WTC11 (cell line): ENCODE measurements around the gene SPSB3. TPM values are rescaled to one million over a fixed set of nuclear protein-coding genes. Genes with fewer than 3 reads are reported as not detected.
A peak's percentile ranks its signal among the peaks of the same experiment; 100 is the strongest.

ENCODE experiments used
- ATAC-seq: fragments of 200-7000 bp; cut with Tn5 transposase; 2 replicates; pipeline ENCODE4 v1.10.0; 2021; ENCODE audit warnings: mild to moderate bottlenecking, moderate library complexity
- CTCF ChIA-PET: fragments of 300-600 bp; sonication (Branson Sonifier 250); formaldehyde crosslinking; loops from one replicate; lab custom pipeline; 2021; ENCODE audit warnings: antibody characterized with exemption; lab: Charles Lee
- POLR2A ChIA-PET: fragments of 350-600 bp; sonication (Branson Sonifier 250); formaldehyde crosslinking; loops from one replicate; lab custom pipeline; 2021; ENCODE audit warnings: antibody characterized with exemption; lab: Charles Lee
- DNase-seq: peaks from one replicate; pipeline ENCODE4 v3.0.0; 2021; ENCODE audit warnings: low spot score
- H3K27ac Mint-ChIP-seq: 2 replicates; pipeline ENCODE4 v1.8.0; 2021; ENCODE audit warnings: mixed read lengths
- H3K27me3 Mint-ChIP-seq: 2 replicates; pipeline ENCODE4 v1.8.0; 2021; ENCODE audit warnings: low read depth, mild to moderate bottlenecking, moderate library complexity, mixed read lengths
- H3K36me3 Mint-ChIP-seq: 2 replicates; pipeline ENCODE4 v1.8.0; 2021; ENCODE audit warnings: mixed read lengths
- H3K4me1 Mint-ChIP-seq: 2 replicates; pipeline ENCODE4 v1.8.0; 2022; ENCODE audit warnings: mixed read lengths
- H3K4me3 Mint-ChIP-seq: 2 replicates; pipeline ENCODE4 v1.8.0; 2021; ENCODE audit warnings: mild to moderate bottlenecking, moderate library complexity, mixed read lengths
- H3K9me3 Mint-ChIP-seq: 2 replicates; pipeline ENCODE4 v1.8.0; 2021; ENCODE audit warnings: mixed read lengths
- ARID4B ChIP-seq: sonication (generic); formaldehyde crosslinking; IDR thresholded peaks from 2 replicates; pipeline ENCODE4 v1.8.0; 2023; ENCODE audit warnings: missing genetic modification reagents, mild to moderate bottlenecking, borderline replicate concordance
- ATF6 ChIP-seq: sonication (generic); formaldehyde crosslinking; IDR thresholded peaks from 2 replicates; pipeline ENCODE4 v1.8.1; 2023; ENCODE audit warnings: mild to moderate bottlenecking, missing genetic modification reagents
- CREB1 ChIP-seq: sonication (generic); formaldehyde crosslinking; IDR thresholded peaks from 2 replicates; pipeline ENCODE4 v1.8.0; 2023; ENCODE audit warnings: mild to moderate bottlenecking, missing genetic modification reagents
- E2F5 ChIP-seq: sonication (generic); formaldehyde crosslinking; IDR thresholded peaks from 2 replicates; pipeline ENCODE4 v1.8.1; 2022; ENCODE audit warnings: mild to moderate bottlenecking, moderate library complexity, missing genetic modification reagents
- FOXP4 ChIP-seq: sonication (generic); formaldehyde crosslinking; IDR thresholded peaks from 2 replicates; pipeline ENCODE4 v1.8.0; 2022; ENCODE audit warnings: mild to moderate bottlenecking, missing genetic modification reagents
- GRHL2 ChIP-seq: fragments of 250-450 bp; sonication (Bioruptor Pico); IDR thresholded peaks from 2 replicates; pipeline ENCODE4 v1.8.0; 2022; ENCODE audit warnings: mild to moderate bottlenecking, moderate library complexity; ENCODE audit not compliant: insufficient replicate concordance, severe bottlenecking
- JAZF1 ChIP-seq: fragments of 250-450 bp; sonication (Bioruptor Pico); IDR thresholded peaks from 2 replicates; pipeline ENCODE4 v1.9.0; 2021; ENCODE audit warnings: moderate library complexity, mild to moderate bottlenecking, inconsistent platforms
- JUN ChIP-seq: sonication (generic); formaldehyde crosslinking; IDR thresholded peaks from 2 replicates; pipeline ENCODE4 v1.8.0; 2023; ENCODE audit warnings: mild to moderate bottlenecking, missing genetic modification reagents
- MYBL2 ChIP-seq: sonication (generic); formaldehyde crosslinking; IDR thresholded peaks from 2 replicates; pipeline ENCODE4 v1.8.1; 2023; ENCODE audit warnings: mild to moderate bottlenecking, moderate library complexity, missing genetic modification reagents
- NFATC4 ChIP-seq: fragments of 250-450 bp; sonication (Bioruptor Pico); IDR thresholded peaks from 2 replicates; pipeline ENCODE4 v1.9.0; 2021; ENCODE audit warnings: mild to moderate bottlenecking
- NR2C2 ChIP-seq: sonication (generic); formaldehyde crosslinking; IDR thresholded peaks from 2 replicates; pipeline ENCODE4 v1.8.0; 2022; ENCODE audit warnings: mild to moderate bottlenecking, missing genetic modification reagents
- SP1 ChIP-seq: sonication (generic); formaldehyde crosslinking; conservative IDR thresholded peaks from 2 replicates; pipeline ENCODE4 v1.8.1; 2022; ENCODE audit warnings: missing genetic modification reagents
- TCF7 ChIP-seq: sonication (generic); formaldehyde crosslinking; IDR thresholded peaks from 2 replicates; pipeline ENCODE4 v1.8.0; 2022; ENCODE audit warnings: mild to moderate bottlenecking, low read depth, missing genetic modification reagents, moderate library complexity
- TP53 ChIP-seq: sonication (generic); formaldehyde crosslinking; IDR thresholded peaks from 2 replicates; pipeline ENCODE4 v1.8.1; 2023; ENCODE audit warnings: mild to moderate bottlenecking, missing genetic modification reagents
- ZBTB21 ChIP-seq: sonication (generic); formaldehyde crosslinking; IDR thresholded peaks from 2 replicates; pipeline ENCODE4 v1.8.1; 2023; ENCODE audit warnings: mild to moderate bottlenecking, missing genetic modification reagents, borderline replicate concordance
- ZMAT4 ChIP-seq: fragments of 250-450 bp; sonication (Bioruptor Pico); IDR thresholded peaks from 2 replicates; pipeline ENCODE4 v1.9.0; 2021; ENCODE audit warnings: mild to moderate bottlenecking
- ZNF396 ChIP-seq: fragments of 250-450 bp; sonication (Bioruptor Pico); IDR thresholded peaks from 2 replicates; pipeline ENCODE4 v1.8.0; 2021; ENCODE audit warnings: mild to moderate bottlenecking, moderate library complexity, borderline replicate concordance
- ZNF512 ChIP-seq: sonication (generic); formaldehyde crosslinking; IDR thresholded peaks from 2 replicates; pipeline ENCODE4 v1.8.1; 2022; ENCODE audit warnings: missing genetic modification reagents, borderline replicate concordance
- total RNA-seq: library from RNA; stranded (reverse); gene quantifications from 3 replicates; pipeline ENCODE4 v1.2.3, GENCODE V29; 2021

SPSB3 gene
- total RNA-seq, 1 experiment from 2014 or later, result 32.8 TPM

- TF ChIP-seq ZNF512 (CRISPR knock-in tag) (no peak), ZBTB21 (CRISPR knock-in tag) (peak; percentile 89), NFATC4 (CRISPR knock-in tag) (no peak), CREB1 (CRISPR knock-in tag) (no peak), ARID4B (peak; percentile 67; the same call in 1 of the 2 replicates), ZNF396 (no peak)
These were observed 18.6 kb downstream of the SPSB3 start (continued) for GRCh38 chr16:1763521-1764511.

GRCh38 chr16:1762879-1763520 is 19.4 kb downstream of the SPSB3 start:
- no peaks in the 10 kb centered on the region for H3K4me1 Mint-ChIP-seq
- no peak for TF ChIP-seq TP53
- H3K9me3 Mint-ChIP-seq, result no peaks in the 10 kb centered on the region
- DNase-seq (peak; percentile 45), ATAC-seq (no peak)
- no peak overlapping the region for H3K27ac Mint-ChIP-seq
- H3K4me3 Mint-ChIP-seq, result no peak overlapping the region
- no peaks in the 10 kb centered on the region for H3K27me3 Mint-ChIP-seq
- CTCF ChIA-PET, result interaction anchor here (0.9 to 2.5 kb wide), 4 partner anchors 10 to 57 kb away, joined by 6 to 17 read pairs (median 12); partner anchors contain the start of genes EME2, MAPK8IP3, MRPS34 and NUBP2
- no peaks in the 10 kb centered on the region; the same call in 1 of the 2 replicates for H3K36me3 Mint-ChIP-seq
- POLR2A ChIA-PET, result interaction anchor here (1.1 to 1.9 kb wide), 2 partner anchors 11 to 20 kb away, joined by 4 to 7 read pairs; partner anchors contain the start of genes NUBP2 and SPSB3

GRCh38 chr16:1762196-1762878 is 20.0 kb downstream of the SPSB3 start:
- CTCF ChIA-PET, result no interaction called here
- POLR2A ChIA-PET, result no interaction called here
- H3K27ac Mint-ChIP-seq, result no peak overlapping the region
- TF ChIP-seq ZBTB21 (CRISPR knock-in tag), result no peak
- TF ChIP-seq TCF7, result no peak
- TF ChIP-seq JAZF1, result no peak
- TF ChIP-seq JUN, result no peak
- TF ChIP-seq ATF6 (CRISPR knock-in tag), result no peak
- no peak for TF ChIP-seq FOXP4
- TF ChIP-seq SP1, result no peak
- TF ChIP-seq NR2C2 (CRISPR knock-in tag), result no peak
- TF ChIP-seq ZMAT4 (CRISPR knock-in tag), result no peak
- TF ChIP-seq MYBL2 (CRISPR knock-in tag), result no peak
- no peak for TF ChIP-seq E2F5
- TF ChIP-seq GRHL2 (CRISPR knock-in tag), result no peak

More at GRCh38 chr16:1762196-1762878, 20.0 kb downstream of the SPSB3 start:
- H3K4me3 Mint-ChIP-seq, result no peak overlapping the region
- ATAC-seq (no peak), DNase-seq (no peak)
- H3K27me3 Mint-ChIP-seq, result no peaks in the 10 kb centered on the region
- no peaks in the 10 kb centered on the region; the same call in 1 of the 2 replicates for H3K36me3 Mint-ChIP-seq
- H3K4me1 Mint-ChIP-seq, result no peaks in the 10 kb centered on the region
- no peaks in the 10 kb centered on the region for H3K9me3 Mint-ChIP-seq
